Testis (tissue), 3 donors: ENCODE measurements around the gene NOVA2. TPM values are rescaled to one million over a fixed set of nuclear protein-coding genes. Genes with fewer than 3 reads are reported as not detected.

Source experiments
- DNase-seq: peaks from one replicate; pipeline ENCODE4 v3.0.0-alpha.2; 2019
- H3K27ac ChIP-seq, 2 donors: fragments of 200-600 bp; sonication (generic); one replicate each; pipeline ENCODE4 v1.5.1; 2019
- H3K27me3 ChIP-seq: fragments of 200-600 bp; sonication (generic); one replicate; pipeline ENCODE4 v1.5.1; 2019
- H3K36me3 ChIP-seq: fragments of 200-600 bp; sonication (generic); one replicate; pipeline ENCODE4 v1.5.1; 2017; ENCODE audit warnings: low read depth; ENCODE audit errors: missing control alignments
- H3K4me1 ChIP-seq: fragments of 200-600 bp; sonication (generic); one replicate; pipeline ENCODE4 v1.5.1; 2019
- H3K4me3 ChIP-seq, 2 donors: fragments of 200-600 bp; sonication (generic); one replicate each; pipeline ENCODE4 v1.5.1; 2017 to 2019
- H3K9me3 ChIP-seq: fragments of 200-600 bp; sonication (generic); one replicate; pipeline ENCODE4 v1.5.1; 2017
- POLR2A ChIP-seq: fragments of 450-650 bp; IDR thresholded peaks from one replicate; pipeline ENCODE4 v1.6.1; 2017; ENCODE audit warnings: antibody characterized with exemption, mild to moderate bottlenecking, moderate library complexity
- WGBS, 2 donors: methylation state at CpG; one replicate each; pipeline ENCODE4 v1.1.5; 2018; 5-methylcytosine and 5-hydroxymethylcytosine counted together
- intact Hi-C: fragments of 100-400 bp; cut with DNase I; formaldehyde crosslinking; loops from one replicate; pipeline ENCODE4 v1.15.1; 2023; ENCODE audit warnings: low total_unique reads
- polyA plus RNA-seq: library from polyadenylated mRNA; stranded (reverse); fragments of 350-450 nt; fragmentation: Illumina TruSeq; extraction: RNeasy Lipid Tissue Mini Kit (QIAGEN cat#74804); gene quantifications from one replicate; pipeline ENCODE4 v1.2.3, GENCODE V29; 2014; ENCODE audit warnings: low read depth, low replicate concordance; ENCODE audit not compliant: insufficient read depth
- total RNA-seq, 2 donors: library from RNA; depleted of rRNA; stranded (reverse); fragments of >200 nt; gene quantifications; one replicate each; pipeline ENCODE4 v1.2.3, GENCODE V29; 2016
- TF ChIP-seq, protein P1 (sequence below), 3 experiments: fragments of 450-650 bp in 2 of 3; fragments of 200-600 bp in 1 of 3; sonication (generic) in 1 of 3; IDR thresholded peaks; one replicate each; pipeline ENCODE4 v1.5.1; 2016 to 2019; ENCODE audit warnings: antibody characterized with exemption in 3 of 3, mild to moderate bottlenecking in 2 of 3, moderate library complexity in 1 of 3

The NOVA2 gene
- total and polyA plus RNA-seq, 3 donors from 2014 or later: 3.0 to 5.7 (median 3.1) TPM

DNA sequence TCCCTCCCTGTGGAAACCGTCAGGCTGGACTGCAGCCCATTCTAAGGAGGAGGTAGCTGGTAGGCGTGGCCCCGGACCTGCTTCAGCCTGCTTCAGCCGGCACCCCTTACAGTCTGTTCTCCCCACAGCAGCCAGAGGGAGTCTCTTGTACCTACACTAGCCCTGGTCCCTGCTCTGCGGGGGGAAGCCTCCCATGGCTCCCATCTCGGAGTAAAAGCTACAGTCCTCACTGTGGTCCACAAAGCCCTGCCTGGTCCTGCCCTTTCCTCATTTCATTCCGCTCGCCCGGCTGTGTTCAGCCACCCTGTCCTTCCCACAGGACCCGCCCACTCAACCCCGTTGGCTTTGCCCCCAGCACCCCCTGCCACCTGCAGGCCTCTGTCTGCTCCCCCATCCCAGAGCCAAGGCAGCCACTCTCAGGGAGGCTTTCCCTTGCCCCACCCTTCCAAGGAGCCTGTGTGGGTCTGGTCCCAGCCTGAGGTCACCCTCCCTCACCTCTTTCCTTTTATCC is 47.9 kb upstream of the NOVA2 start:
- Histone ChIP-seq H3K4me3 (no peak overlapping the region), H3K27me3 (no peaks in the 10 kb centered on the region), H3K4me1 (no peaks in the 10 kb centered on the region), H3K36me3 (no peaks in the 10 kb centered on the region), H3K9me3 (no peaks in the 10 kb centered on the region), H3K27ac (no peak overlapping the region)
- intact Hi-C loops: loop anchor here (10.0 kb wide), 1 partner anchor 243 kb away; no protein-coding TSS in a partner anchor
- WGBS, 2 donors: 69 to 71% methylated on average over 10 to 11 of the region's 11 CpGs
- DNase-seq: no peak
- no peak for TF ChIP-seq POLR2A
- TF ChIP-seq, protein P1, sequence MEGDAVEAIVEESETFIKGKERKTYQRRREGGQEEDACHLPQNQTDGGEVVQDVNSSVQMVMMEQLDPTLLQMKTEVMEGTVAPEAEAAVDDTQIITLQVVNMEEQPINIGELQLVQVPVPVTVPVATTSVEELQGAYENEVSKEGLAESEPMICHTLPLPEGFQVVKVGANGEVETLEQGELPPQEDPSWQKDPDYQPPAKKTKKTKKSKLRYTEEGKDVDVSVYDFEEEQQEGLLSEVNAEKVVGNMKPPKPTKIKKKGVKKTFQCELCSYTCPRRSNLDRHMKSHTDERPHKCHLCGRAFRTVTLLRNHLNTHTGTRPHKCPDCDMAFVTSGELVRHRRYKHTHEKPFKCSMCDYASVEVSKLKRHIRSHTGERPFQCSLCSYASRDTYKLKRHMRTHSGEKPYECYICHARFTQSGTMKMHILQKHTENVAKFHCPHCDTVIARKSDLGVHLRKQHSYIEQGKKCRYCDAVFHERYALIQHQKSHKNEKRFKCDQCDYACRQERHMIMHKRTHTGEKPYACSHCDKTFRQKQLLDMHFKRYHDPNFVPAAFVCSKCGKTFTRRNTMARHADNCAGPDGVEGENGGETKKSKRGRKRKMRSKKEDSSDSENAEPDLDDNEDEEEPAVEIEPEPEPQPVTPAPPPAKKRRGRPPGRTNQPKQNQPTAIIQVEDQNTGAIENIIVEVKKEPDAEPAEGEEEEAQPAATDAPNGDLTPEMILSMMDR (IDR thresholded peaks at IDR 0.05): no peak

DNA sequence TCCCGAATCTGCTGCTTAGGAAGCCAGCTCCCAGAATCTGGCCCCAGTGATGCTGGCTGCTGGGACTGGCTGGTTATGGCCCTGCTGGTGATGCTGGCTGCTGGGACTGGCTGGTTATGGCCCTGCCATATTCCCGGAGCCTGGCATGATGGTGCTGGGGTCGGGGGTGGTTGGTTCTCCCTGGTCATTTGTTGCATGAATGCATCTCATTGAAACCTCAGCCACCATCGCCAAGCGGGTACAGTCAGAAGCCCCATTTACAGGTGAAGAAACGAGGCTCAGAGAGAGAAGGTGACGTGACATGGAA is 47.1 kb upstream of the NOVA2 start:
- H3K27ac ChIP-seq: no peak overlapping the region
- no peaks in the 10 kb centered on the region for H3K36me3 ChIP-seq
- H3K27me3 ChIP-seq: no peaks in the 10 kb centered on the region
- WGBS, 2 donors: 92 to 98% methylated on average over 6 to 7 of the region's 7 CpGs
- DNase-seq: no peak
- no peak for TF ChIP-seq POLR2A
- TF ChIP-seq, protein P1 (IDR thresholded peaks at IDR 0.05): no peak
- no peak overlapping the region for H3K4me3 ChIP-seq
- intact Hi-C loops: loop anchor here (10.0 kb wide), 1 partner anchor 244 kb away; no protein-coding TSS in a partner anchor
- no peaks in the 10 kb centered on the region for H3K4me1 ChIP-seq
- no peaks in the 10 kb centered on the region for H3K9me3 ChIP-seq

DNA sequence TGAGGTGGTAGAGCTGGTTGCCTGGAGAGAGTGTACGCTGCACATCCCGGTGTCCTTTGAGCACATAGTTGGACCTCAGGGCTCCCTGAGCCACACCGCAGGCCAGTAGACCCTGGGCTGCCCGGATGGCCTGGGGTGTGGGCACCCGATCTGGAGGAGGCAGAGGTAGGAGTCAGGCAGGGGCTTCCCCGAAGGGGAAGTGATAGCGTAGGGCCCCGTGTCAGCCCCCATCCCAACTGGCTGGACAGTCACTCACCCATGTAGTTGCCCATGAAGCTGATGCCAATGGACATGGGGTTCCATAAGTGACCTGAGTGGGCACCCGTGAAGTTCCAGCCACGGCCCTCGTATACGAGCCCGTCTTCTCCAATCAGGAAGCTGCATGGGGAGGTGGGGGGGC is 45.6 kb upstream of the NOVA2 start:
- DNase-seq: no peak
- Histone ChIP-seq H3K36me3 (no peaks in the 10 kb centered on the region), H3K4me1 (no peaks in the 10 kb centered on the region), H3K9me3 (no peaks in the 10 kb centered on the region), H3K27ac (no peak overlapping the region), H3K4me3 (no peak overlapping the region), H3K27me3 (no peaks in the 10 kb centered on the region)
- WGBS, 2 donors: 89 to 95% methylated on average over 9 to 13 of the region's 13 CpGs
- TF ChIP-seq, protein P1 (IDR thresholded peaks at IDR 0.05): no peak
- TF ChIP-seq POLR2A: no peak
- intact Hi-C loops: no loop called here

DNA sequence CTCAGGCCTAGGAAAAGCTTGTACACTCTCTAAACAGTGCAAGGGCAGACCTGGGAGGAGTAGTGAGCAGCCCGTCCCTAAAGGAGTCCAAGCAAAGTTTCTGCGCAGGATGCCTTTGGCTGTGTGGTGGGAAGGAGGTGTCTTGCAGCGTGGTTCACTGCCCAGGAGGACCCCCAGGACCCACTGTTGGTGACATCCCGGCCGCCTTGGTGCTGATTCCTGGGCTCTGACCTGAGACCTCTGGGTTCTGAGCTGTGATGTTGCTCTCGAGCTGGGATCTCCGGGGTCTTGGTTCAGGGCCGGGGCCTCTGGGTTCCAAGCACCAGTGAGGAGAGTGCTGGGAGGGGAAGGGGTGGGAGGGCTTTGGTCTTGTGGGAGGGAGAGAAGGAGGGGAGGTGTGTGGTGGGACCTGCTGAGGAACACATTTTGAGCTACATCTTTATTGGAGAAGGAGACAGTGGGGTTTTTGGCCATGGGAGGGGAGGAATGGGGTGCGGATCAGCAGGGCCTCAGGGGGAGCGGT is 45.1 kb upstream of the NOVA2 start:
- Histone ChIP-seq H3K27ac (no peak overlapping the region), H3K4me3 (no peak overlapping the region), H3K9me3 (no peaks in the 10 kb centered on the region), H3K36me3 (no peaks in the 10 kb centered on the region), H3K27me3 (no peaks in the 10 kb centered on the region), H3K4me1 (no peaks in the 10 kb centered on the region)
- 90 to 96% methylated on average over 9 to 10 of the region's 10 CpGs for WGBS, 2 donors
- TF ChIP-seq POLR2A: no peak
- TF ChIP-seq, protein P1 (IDR thresholded peaks at IDR 0.05): no peak
- DNase-seq: no peak
- intact Hi-C loops: no loop called here
